Measurements from ENCODE around the gene INMT. TPM values are rescaled to one million over a fixed set of nuclear protein-coding genes. Genes with fewer than 3 reads are reported as not detected.

INMT gene
- polyA plus RNA-seq, 2 of the 4 experiments (the other 2 are of a cell fraction): not detected

DNA sequence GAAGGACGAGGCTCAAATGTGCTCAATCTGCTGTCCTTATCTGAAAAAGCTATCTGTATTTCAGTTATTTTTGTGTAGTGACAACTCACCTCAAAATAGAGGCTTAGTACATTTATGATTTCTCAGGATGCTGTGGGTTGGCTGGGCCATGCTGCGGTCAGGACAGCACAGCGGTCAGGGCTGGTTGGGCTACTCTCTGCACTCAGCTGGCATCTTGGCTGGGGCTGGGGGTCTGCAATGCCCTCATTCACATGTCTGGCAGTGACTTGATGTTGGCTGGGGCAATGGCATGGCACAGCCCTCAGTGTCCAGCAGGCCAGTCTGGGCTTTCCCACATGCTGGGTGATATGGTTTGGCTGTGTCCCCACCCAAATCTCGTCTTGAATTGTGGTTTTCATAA is 15.6 kb upstream of the INMT start (continued):
- no peak for TF ChIP-seq FOXS1 (CRISPR knock-in tag; IDR thresholded peaks at IDR 0.05)

DNA sequence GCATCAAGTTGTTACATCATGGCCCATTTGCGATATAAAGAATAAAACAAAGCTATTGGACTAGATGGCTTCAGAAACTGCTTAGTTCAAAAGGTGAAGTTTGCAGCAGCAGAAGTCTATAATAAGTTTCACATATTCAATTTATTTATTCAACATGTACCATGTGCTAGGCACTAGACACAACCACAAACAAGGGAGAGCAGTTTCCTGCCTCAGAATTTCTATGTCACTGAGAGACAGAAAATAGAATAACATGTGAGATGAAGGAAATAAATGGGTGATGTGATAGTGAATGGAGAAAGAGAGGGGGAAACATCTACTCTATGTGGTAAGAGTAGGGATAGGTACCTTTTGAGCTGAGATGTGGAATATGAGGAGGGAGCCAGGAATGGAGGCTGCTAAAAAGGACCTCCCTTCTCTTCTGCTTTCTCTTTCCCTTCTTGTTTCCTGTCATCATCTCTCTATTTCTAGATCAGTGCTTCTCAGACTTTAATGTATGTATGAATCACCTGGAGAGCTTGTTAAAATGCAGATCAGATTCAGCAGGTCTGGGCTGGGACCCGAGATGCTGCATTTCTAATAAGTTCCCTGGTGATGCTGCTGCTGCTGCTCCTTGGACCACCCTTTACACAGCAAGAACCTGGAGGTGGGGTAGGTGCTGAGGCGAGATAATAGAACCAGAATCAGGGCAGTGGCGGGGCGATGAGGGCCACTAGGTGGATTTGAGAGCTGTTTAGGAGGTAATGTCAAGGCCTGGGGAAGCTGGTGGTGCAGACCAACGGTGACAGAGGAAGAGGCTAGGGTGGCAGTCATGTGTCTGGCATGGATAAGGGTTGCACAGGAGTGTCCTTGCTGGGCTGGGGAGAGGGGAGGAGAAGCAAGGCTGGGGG is 13.7 kb upstream of the INMT start:
- Histone ChIP-seq H3K4me3 (no peak overlapping the region), H3K4me1 (no peaks in the 10 kb centered on the region), H3K9me3 (0 out of 3 replicates have a peak, but pooled peaks cover 4% of the 10 kb centered on the region), H3K4me2 (no peak overlapping the region), H3K27ac (no peak overlapping the region)
- ChIA-PET CTCF (interaction anchor here (0.6 to 5.8 kb wide), 8 partner anchors 13 to 704 kb away, joined by 3 to 48 read pairs (median 18); partner anchors contain the start of gene CRHR2), POLR2A (no interaction called here)
- TF ChIP-seq GATA3 (IDR thresholded peaks at IDR 0.05; ENCODE audit: borderline replicate concordance): no peak
- TF ChIP-seq RCOR1 (IDR thresholded peaks at IDR 0.05; ENCODE audit: low read depth, low read length): no peak
- no peak for TF ChIP-seq CHD2 (IDR thresholded peaks at IDR 0.05; ENCODE audit: low read length, partially characterized antibody)
- no peak for TF ChIP-seq SMC3 (IDR thresholded peaks at IDR 0.05)
- TF ChIP-seq TP53 (CRISPR knock-in tag; IDR thresholded peaks at IDR 0.05): no peak
- no peak for TF ChIP-seq PHF8 (IDR thresholded peaks at IDR 0.05; ENCODE audit: borderline replicate concordance, low read depth)
- TF ChIP-seq FOSL2 (IDR thresholded peaks at IDR 0.05): no peak
- TF ChIP-seq FOSL2 (CRISPR knock-in tag; IDR thresholded peaks at IDR 0.05): no peak
- no peak for TF ChIP-seq EHF (CRISPR knock-in tag; IDR thresholded peaks at IDR 0.05)
- TF ChIP-seq ZC3H11A (IDR thresholded peaks at IDR 0.05): no peak
- TF ChIP-seq RAD21 (conservative IDR thresholded peaks at IDR 0.05 in 1 of 2, IDR thresholded peaks at IDR 0.05 in 1 of 2): no peak
- no peak for TF ChIP-seq HOXB13 (CRISPR knock-in tag; IDR thresholded peaks at IDR 0.05; ENCODE audit: low read depth)
- no peak for TF ChIP-seq HOXB5 (CRISPR knock-in tag; IDR thresholded peaks at IDR 0.05)
- TF ChIP-seq CBX8 (IDR thresholded peaks at IDR 0.05): no peak
- no peak for TF ChIP-seq RARB (CRISPR knock-in tag; IDR thresholded peaks at IDR 0.05)
- TF ChIP-seq MAFK (IDR thresholded peaks at IDR 0.05; ENCODE audit: partially characterized antibody): no peak
- DNase-seq (ENCODE audit: low read depth in 1 of 2, low spot score in 1 of 2): no peak
- ATAC-seq: no peak
- 14% methylated on average over 6 of the region's 6 CpGs for WGBS (ENCODE audit: missing lambda C conversion rate)
- FAIRE-seq: no peak

DNA sequence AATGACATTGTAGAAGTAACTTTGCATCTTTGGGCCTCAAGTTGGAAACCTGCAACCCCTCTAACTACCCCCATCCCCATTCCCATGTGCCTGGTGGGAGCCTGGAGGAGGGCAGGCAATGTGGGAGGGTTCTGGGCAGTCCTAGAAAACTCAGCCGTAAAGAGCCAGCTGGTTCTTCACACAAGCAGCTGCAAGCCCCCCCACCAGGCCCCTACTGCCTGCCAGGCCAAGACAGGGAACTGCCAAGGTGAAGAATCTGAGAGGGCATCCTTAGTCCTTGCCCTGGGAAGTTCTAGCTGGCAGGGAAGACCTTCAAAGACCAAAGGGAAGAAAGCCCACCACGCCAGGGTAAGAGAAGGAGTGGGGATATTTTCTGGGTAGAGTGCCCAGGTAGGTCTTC is 12.2 kb upstream of the INMT start:
- ATAC-seq (no peak), FAIRE-seq (no peak), DNase-seq (ENCODE audit: low read depth in 1 of 2, low spot score in 1 of 2) (no peak)
- POLR2A ChIA-PET: no interaction called here
- H3K9me3 ChIP-seq: 0 out of 3 replicates have a peak, but pooled peaks cover 4% of the 10 kb centered on the region
- H3K4me1 ChIP-seq: no peaks in the 10 kb centered on the region
- H3K4me3 ChIP-seq: no peak overlapping the region
- H3K27ac ChIP-seq: no peak overlapping the region
- TF ChIP-seq, protein P1, sequence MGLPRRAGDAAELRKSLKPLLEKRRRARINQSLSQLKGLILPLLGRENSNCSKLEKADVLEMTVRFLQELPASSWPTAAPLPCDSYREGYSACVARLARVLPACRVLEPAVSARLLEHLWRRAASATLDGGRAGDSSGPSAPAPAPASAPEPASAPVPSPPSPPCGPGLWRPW (IDR thresholded peaks at IDR 0.05): no peak
- TF ChIP-seq CEBPB (IDR thresholded peaks at IDR 0.05) (no peak), NFE2L2 (conservative IDR thresholded peaks at IDR 0.05; ENCODE audit: low read length) (no peak), RARB (CRISPR knock-in tag; IDR thresholded peaks at IDR 0.05) (no peak), HOXB5 (CRISPR knock-in tag; IDR thresholded peaks at IDR 0.05) (no peak), NPAS2 (CRISPR knock-in tag; IDR thresholded peaks at IDR 0.05; ENCODE audit: borderline replicate concordance) (no peak)
- TF ChIP-seq, protein P2, sequence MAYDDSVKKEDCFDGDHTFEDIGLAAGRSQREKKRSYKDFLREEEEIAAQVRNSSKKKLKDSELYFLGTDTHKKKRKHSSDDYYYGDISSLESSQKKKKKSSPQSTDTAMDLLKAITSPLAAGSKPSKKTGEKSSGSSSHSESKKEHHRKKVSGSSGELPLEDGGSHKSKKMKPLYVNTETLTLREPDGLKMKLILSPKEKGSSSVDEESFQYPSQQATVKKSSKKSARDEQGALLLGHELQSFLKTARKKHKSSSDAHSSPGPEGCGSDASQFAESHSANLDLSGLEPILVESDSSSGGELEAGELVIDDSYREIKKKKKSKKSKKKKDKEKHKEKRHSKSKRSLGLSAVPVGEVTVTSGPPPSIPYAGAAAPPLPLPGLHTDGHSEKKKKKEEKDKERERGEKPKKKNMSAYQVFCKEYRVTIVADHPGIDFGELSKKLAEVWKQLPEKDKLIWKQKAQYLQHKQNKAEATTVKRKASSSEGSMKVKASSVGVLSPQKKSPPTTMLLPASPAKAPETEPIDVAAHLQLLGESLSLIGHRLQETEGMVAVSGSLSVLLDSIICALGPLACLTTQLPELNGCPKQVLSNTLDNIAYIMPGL (CRISPR knock-in tag; IDR thresholded peaks at IDR 0.05; ENCODE audit: borderline replicate concordance): no peak
- 92% methylated on average over 2 of the region's 2 CpGs for WGBS (ENCODE audit: missing lambda C conversion rate)
- CTCF ChIA-PET: interaction anchor here (0.6 to 5.8 kb wide), 48 partner anchors 8 to 602 kb away, joined by 3 to 48 read pairs (median 4); partner anchors contain the start of genes CRHR2 and INMT
- H3K4me2 ChIP-seq: no peak overlapping the region
